Measurements from ENCODE around the gene CES4A. TPM values are rescaled to one million over a fixed set of nuclear protein-coding genes. Genes with fewer than 3 reads are reported as not detected.
"Not testable (repeated sequence)": the region's sequence is repeated elsewhere in the genome, so short reads cannot be mapped to it uniquely, and the experiment has no call there.

The CES4A gene
- total and polyA plus RNA-seq, 2 of the 13 experiments (the other 11 are each of a cell fraction or from before 2014, with no cell fraction given): 0.09 to 0.17 TPM

GRCh38 chr16:66955363-66956153, 32.8 kb upstream of the CES4A start (continued):
- TF ChIP-seq HNF1A (IDR thresholded peaks at IDR 0.05; ENCODE audit: low read depth) (peak; percentile 11; the same call in 1 of the 2 replicates), DBP (CRISPR knock-in tag; IDR thresholded peaks at IDR 0.05; ENCODE audit: not compliant biosample characterization) (peak; percentile 34), TBX2 (CRISPR knock-in tag; IDR thresholded peaks at IDR 0.05; ENCODE audit: borderline replicate concordance) (peak; percentile 39; the same call in 1 of the 2 replicates), SALL1 (CRISPR knock-in tag; IDR thresholded peaks at IDR 0.05) (peak; percentile 30; the same call in 1 of the 2 replicates), PPARG (CRISPR knock-in tag; conservative IDR thresholded peaks at IDR 0.05) (peak; percentile 62), MIXL1 (CRISPR knock-in tag; IDR thresholded peaks at IDR 0.05) (peak; percentile 49), SMYD3 (CRISPR knock-in tag; IDR thresholded peaks at IDR 0.05) (0 out of 2 replicates have a peak, but pooled peaks have one; percentile 48), ZNF414 (CRISPR knock-in tag; IDR thresholded peaks at IDR 0.05) (0 out of 2 replicates have a peak, but pooled peaks have one; percentile 11), RARA (CRISPR knock-in tag; IDR thresholded peaks at IDR 0.05) (peak; percentile 38; the same call in 1 of the 2 replicates), ARNTL (CRISPR knock-in tag; IDR thresholded peaks at IDR 0.05) (peak; percentile 15; the same call in 1 of the 2 replicates), BRCA1 (CRISPR knock-in tag; IDR thresholded peaks at IDR 0.05) (peak; percentile 63; the same call in 1 of the 2 replicates), GMEB1 (CRISPR knock-in tag; IDR thresholded peaks at IDR 0.05; ENCODE audit: borderline replicate concordance) (peak; percentile 10; the same call in 1 of the 2 replicates), ZNF605 (CRISPR knock-in tag; IDR thresholded peaks at IDR 0.05) (peak; percentile 34; the same call in 1 of the 2 replicates), ZNF629 (CRISPR knock-in tag; conservative IDR thresholded peaks at IDR 0.05) (0 out of 2 replicates have a peak, but pooled peaks have one; percentile 23), RXRB (CRISPR knock-in tag; IDR thresholded peaks at IDR 0.05; ENCODE audit: borderline replicate concordance) (peak; percentile 72), GFI1 (CRISPR knock-in tag; IDR thresholded peaks at IDR 0.05; ENCODE audit: borderline replicate concordance) (0 out of 2 replicates have a peak, but pooled peaks have one; percentile 8), ZNF274 (CRISPR knock-in tag; IDR thresholded peaks at IDR 0.05) (peak; percentile 57; the same call in 1 of the 2 replicates), SAP130 (CRISPR knock-in tag; IDR thresholded peaks at IDR 0.05; ENCODE audit: low read depth) (peak; percentile 43)
- not testable (repeated sequence) for TF ChIP-seq HNF1A (CRISPR knock-in tag; IDR thresholded peaks at IDR 0.05; ENCODE audit: borderline replicate concordance)
- TF ChIP-seq, protein P1, sequence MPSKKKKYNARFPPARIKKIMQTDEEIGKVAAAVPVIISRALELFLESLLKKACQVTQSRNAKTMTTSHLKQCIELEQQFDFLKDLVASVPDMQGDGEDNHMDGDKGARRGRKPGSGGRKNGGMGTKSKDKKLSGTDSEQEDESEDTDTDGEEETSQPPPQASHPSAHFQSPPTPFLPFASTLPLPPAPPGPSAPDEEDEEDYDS (CRISPR knock-in tag; IDR thresholded peaks at IDR 0.05): 0 out of 2 replicates have a peak, but pooled peaks have one; percentile 30
